HepG2 (cell line): ENCODE measurements around the gene TUBB2B. TPM values are rescaled to one million over a fixed set of nuclear protein-coding genes. Genes with fewer than 3 reads are reported as not detected.

Source experiments
- ATAD3A ChIP-seq: sonication (generic); formaldehyde crosslinking; IDR thresholded peaks from 2 replicates; pipeline ENCODE4 v1.4.0; 2020; ENCODE audit warnings: missing genetic modification reagents
- CREB1 ChIP-seq, 2 experiments: fragments of 450-650 bp in 1 of 2; IDR thresholded peaks; 2 replicates each; pipeline ENCODE4 v1.6.1; 2016 to 2017; ENCODE audit warnings: control low read depth in 1 of 2, mild to moderate bottlenecking in 1 of 2, missing compliant biosample characterization in 1 of 2, missing genetic modification characterization in 1 of 2
- FOXA3 ChIP-seq: IDR thresholded peaks from 2 replicates; pipeline ENCODE4 v1.6.1; 2016; ENCODE audit warnings: missing genetic modification reagents, missing compliant biosample characterization
- FOXK1 ChIP-seq: sonication (generic); formaldehyde crosslinking; IDR thresholded peaks from 2 replicates; pipeline ENCODE4 v1.4.0; 2020; ENCODE audit warnings: low read depth, missing genetic modification reagents, borderline replicate concordance
- GPN1 ChIP-seq: sonication (generic); formaldehyde crosslinking; IDR thresholded peaks from 2 replicates; pipeline ENCODE4 v1.5.1; 2020; ENCODE audit warnings: missing genetic modification reagents, borderline replicate concordance
- MXD4 ChIP-seq: IDR thresholded peaks from 2 replicates; pipeline ENCODE4 v1.6.1; 2016; ENCODE audit warnings: mild to moderate bottlenecking, missing biosample characterization, missing genetic modification reagents
- NCOA2 ChIP-seq: sonication (generic); formaldehyde crosslinking; IDR thresholded peaks from 2 replicates; pipeline ENCODE4 v1.8.0; 2022; ENCODE audit warnings: inconsistent platforms
- PREB ChIP-seq: sonication (generic); formaldehyde crosslinking; IDR thresholded peaks from 2 replicates; pipeline ENCODE4 v1.4.0; 2020; ENCODE audit warnings: missing genetic modification reagents
- RAD51 ChIP-seq: fragments of 450-650 bp; IDR thresholded peaks from 2 replicates; pipeline ENCODE4 v1.6.1; 2016; ENCODE audit warnings: borderline replicate concordance
- SNAPC5 ChIP-seq: sonication (generic); formaldehyde crosslinking; IDR thresholded peaks from 2 replicates; pipeline ENCODE4 v1.8.1; 2023; ENCODE audit warnings: mild to moderate bottlenecking, missing genetic modification reagents, borderline replicate concordance
- SP1 ChIP-seq, 2 experiments: fragments of 450-650 bp in 1 of 2; sonication (generic) in 1 of 2; formaldehyde crosslinking in 1 of 2; IDR thresholded peaks; 2 replicates each; pipeline versions ENCODE4 v1.4.0 to v1.6.1; 2016 to 2020; ENCODE audit warnings: missing genetic modification reagents in 1 of 2
- TEAD3 ChIP-seq: optimal IDR thresholded peaks from 2 replicates; pipeline ENCODE3; 2016; ENCODE audit warnings: borderline replicate concordance
- THRA ChIP-seq: sonication (generic); formaldehyde crosslinking; IDR thresholded peaks from 2 replicates; pipeline ENCODE4 v1.4.0; 2020; ENCODE audit warnings: missing genetic modification reagents, borderline replicate concordance
- TRAFD1 ChIP-seq: sonication (generic); formaldehyde crosslinking; IDR thresholded peaks from 2 replicates; pipeline ENCODE4 v1.5.1; 2020; ENCODE audit warnings: missing genetic modification reagents, mild to moderate bottlenecking, borderline replicate concordance
- ZFP82 ChIP-seq: sonication (generic); formaldehyde crosslinking; IDR thresholded peaks from 2 replicates; pipeline ENCODE4 v1.5.1; 2020; ENCODE audit warnings: mild to moderate bottlenecking, missing genetic modification reagents, borderline replicate concordance
- ZNF737 ChIP-seq: sonication (generic); formaldehyde crosslinking; IDR thresholded peaks from 2 replicates; pipeline ENCODE4 v1.5.0; 2020; ENCODE audit warnings: missing genetic modification reagents, mild to moderate bottlenecking, borderline replicate concordance
- ZNF746 ChIP-seq: sonication (generic); formaldehyde crosslinking; IDR thresholded peaks from 2 replicates; pipeline ENCODE4 v1.8.0; 2022; ENCODE audit warnings: mild to moderate bottlenecking, missing genetic modification reagents
- ZNF772 ChIP-seq: sonication (generic); formaldehyde crosslinking; IDR thresholded peaks from 2 replicates; pipeline ENCODE4 v1.5.0; 2020; ENCODE audit warnings: mild to moderate bottlenecking, missing genetic modification reagents
- polyA plus RNA-seq, 8 experiments: library from polyadenylated mRNA; depleted of rRNA in 3 of 8; stranded (reverse) in 7 of 8; unstranded in 1 of 8; fragments of >200 nt; fragmentation: Illumina TruSeq in 4 of 8; extraction: Trizol in 4 of 8; gene quantifications; 2 replicates each; pipeline versions ENCODE4 v1.2.1 to v1.2.3, GENCODE V29; 2011 to 2016; ENCODE audit warnings: low read depth in 4 of 8, missing spikeins in 1 of 8, mixed read lengths in 1 of 8; ENCODE audit not compliant: insufficient read depth in 1 of 8
- total RNA-seq, 5 experiments: library from RNA; depleted of rRNA; stranded (reverse); fragments of >200 nt; fragmentation: Illumina TruSeq; extraction: Trizol; gene quantifications; 2 replicates each; pipeline ENCODE4 v1.2.3, GENCODE V29; 2016; ENCODE audit warnings: low read depth in 1 of 5
- TF ChIP-seq, protein P1 (sequence below): sonication (generic); formaldehyde crosslinking; conservative IDR thresholded peaks from 2 replicates; pipeline ENCODE4 v1.5.0; 2020; ENCODE audit warnings: missing genetic modification reagents
- TF ChIP-seq, protein P2 (sequence below): sonication (generic); formaldehyde crosslinking; conservative IDR thresholded peaks from 2 replicates; pipeline ENCODE4 v1.4.0; 2020; ENCODE audit warnings: missing genetic modification reagents
- TF ChIP-seq, protein P3 (sequence below): sonication (generic); formaldehyde crosslinking; IDR thresholded peaks from 2 replicates; pipeline ENCODE4 v1.4.0; 2020; ENCODE audit warnings: mild to moderate bottlenecking, low read depth, missing genetic modification reagents

TUBB2B gene
- total and polyA plus RNA-seq, 2 of the 13 experiments (the other 11 are each of a cell fraction or from before 2014, with no cell fraction given): 10.3 to 23.6 TPM

DNA sequence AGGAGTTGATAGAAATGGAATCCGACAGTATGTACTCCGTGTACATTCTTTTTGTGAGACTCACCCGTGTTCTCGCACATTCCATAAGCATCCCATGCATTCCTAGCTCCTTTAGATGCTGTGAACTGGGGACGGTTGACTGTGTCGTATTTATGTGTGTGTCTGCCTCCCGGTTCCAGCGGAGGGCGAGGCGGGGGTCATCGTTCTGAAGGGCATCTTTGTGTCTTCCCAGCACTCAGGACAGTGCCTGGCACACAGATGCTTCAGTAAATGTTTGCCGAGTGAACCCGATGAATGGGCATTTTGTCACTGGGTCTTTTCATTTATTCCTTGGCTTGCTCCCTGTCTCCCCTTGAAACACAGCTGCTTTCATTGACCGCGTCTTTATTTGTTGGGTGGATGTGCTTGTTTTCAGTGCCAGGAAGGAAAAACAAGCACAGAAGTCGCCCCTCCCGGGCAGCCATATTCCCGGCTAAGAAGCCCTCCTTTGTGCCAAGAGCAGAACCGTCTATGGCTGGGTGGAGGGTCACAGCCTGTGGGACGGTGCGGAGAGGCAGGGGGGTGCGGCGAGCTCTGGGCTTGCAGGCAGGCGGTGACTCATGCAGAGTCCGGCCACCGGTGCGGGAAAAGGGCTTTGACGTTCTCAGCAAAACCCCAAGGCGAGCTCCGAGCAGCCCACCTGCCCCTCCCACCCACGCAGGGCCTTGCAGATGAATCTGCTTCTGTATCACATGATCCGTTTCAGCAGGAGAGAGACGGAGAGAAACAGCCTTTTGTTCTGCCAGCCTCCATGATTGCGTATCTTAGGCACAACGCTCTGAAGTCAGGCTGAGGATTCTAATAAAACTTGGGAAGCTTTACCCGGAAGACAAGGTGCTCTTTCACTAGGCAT lies 20.0 kb upstream of the TUBB2B start (continued):
- TF ChIP-seq ZFP82: no peak
- no peak for TF ChIP-seq PREB (CRISPR knock-in tag)
- TF ChIP-seq, protein P1, sequence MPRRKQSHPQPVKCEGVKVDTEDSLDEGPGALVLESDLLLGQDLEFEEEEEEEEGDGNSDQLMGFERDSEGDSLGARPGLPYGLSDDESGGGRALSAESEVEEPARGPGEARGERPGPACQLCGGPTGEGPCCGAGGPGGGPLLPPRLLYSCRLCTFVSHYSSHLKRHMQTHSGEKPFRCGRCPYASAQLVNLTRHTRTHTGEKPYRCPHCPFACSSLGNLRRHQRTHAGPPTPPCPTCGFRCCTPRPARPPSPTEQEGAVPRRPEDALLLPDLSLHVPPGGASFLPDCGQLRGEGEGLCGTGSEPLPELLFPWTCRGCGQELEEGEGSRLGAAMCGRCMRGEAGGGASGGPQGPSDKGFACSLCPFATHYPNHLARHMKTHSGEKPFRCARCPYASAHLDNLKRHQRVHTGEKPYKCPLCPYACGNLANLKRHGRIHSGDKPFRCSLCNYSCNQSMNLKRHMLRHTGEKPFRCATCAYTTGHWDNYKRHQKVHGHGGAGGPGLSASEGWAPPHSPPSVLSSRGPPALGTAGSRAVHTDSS (CRISPR knock-in tag): no peak
- no peak for TF ChIP-seq FOXA3 (CRISPR knock-in tag)
- TF ChIP-seq, protein P2, sequence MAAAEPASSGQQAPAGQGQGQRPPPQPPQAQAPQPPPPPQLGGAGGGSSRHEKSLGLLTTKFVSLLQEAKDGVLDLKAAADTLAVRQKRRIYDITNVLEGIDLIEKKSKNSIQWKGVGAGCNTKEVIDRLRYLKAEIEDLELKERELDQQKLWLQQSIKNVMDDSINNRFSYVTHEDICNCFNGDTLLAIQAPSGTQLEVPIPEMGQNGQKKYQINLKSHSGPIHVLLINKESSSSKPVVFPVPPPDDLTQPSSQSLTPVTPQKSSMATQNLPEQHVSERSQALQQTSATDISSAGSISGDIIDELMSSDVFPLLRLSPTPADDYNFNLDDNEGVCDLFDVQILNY (CRISPR knock-in tag): no peak
- TF ChIP-seq TRAFD1 (CRISPR knock-in tag): no peak
- no peak for TF ChIP-seq GPN1
- TF ChIP-seq ATAD3A (CRISPR knock-in tag): no peak
- TF ChIP-seq TEAD3 (CRISPR knock-in tag): peak; percentile 86
- TF ChIP-seq ZNF737 (CRISPR knock-in tag): no peak
- TF ChIP-seq ZNF772 (CRISPR knock-in tag): 0 out of 2 replicates have a peak, but pooled peaks have one; percentile 38
- no peak for TF ChIP-seq CREB1 (IDR thresholded peaks at IDR 0.05)
- TF ChIP-seq CREB1 (CRISPR knock-in tag; IDR thresholded peaks at IDR 0.05): no peak
- TF ChIP-seq SNAPC5 (CRISPR knock-in tag): no peak
- TF ChIP-seq, protein P3, sequence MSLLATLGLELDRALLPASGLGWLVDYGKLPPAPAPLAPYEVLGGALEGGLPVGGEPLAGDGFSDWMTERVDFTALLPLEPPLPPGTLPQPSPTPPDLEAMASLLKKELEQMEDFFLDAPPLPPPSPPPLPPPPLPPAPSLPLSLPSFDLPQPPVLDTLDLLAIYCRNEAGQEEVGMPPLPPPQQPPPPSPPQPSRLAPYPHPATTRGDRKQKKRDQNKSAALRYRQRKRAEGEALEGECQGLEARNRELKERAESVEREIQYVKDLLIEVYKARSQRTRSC (CRISPR knock-in tag): no peak
- TF ChIP-seq ZNF746 (CRISPR knock-in tag): no peak
- TF ChIP-seq SP1 (IDR thresholded peaks at IDR 0.05): no peak
- TF ChIP-seq SP1 (CRISPR knock-in tag; IDR thresholded peaks at IDR 0.05): no peak
- TF ChIP-seq FOXK1 (CRISPR knock-in tag): no peak
- 0 out of 2 replicates have a peak, but pooled peaks have one; percentile 49 for TF ChIP-seq MXD4 (CRISPR knock-in tag)
- TF ChIP-seq THRA (CRISPR knock-in tag): no peak
- no peak for TF ChIP-seq RAD51
- peak; percentile 26 for TF ChIP-seq NCOA2 (CRISPR knock-in tag)
